Renal pelvis (tissue), 12 donors: Measurements from ENCODE around the gene TMSB4X. TPM values are rescaled to one million over a fixed set of nuclear protein-coding genes. Genes with fewer than 3 reads are reported as not detected.
"Not testable (repeated sequence)": the region's sequence is repeated elsewhere in the genome, so short reads cannot be mapped to it uniquely, and the experiment has no call there.

Source experiments
- DNase-seq: peaks from one replicate; pipeline ENCODE4 v3.0.0-alpha.2; 2013
- long read RNA-seq, 16 experiments: transcript quantifications; one replicate each; lab custom pipeline, GENCODE V29; 2026
- polyA plus RNA-seq, 3 donors: library from polyadenylated mRNA; unstranded; fragments of 120-200 nt; gene quantifications; one replicate each; pipeline ENCODE4 v1.2.1, GENCODE V29; 2013; ENCODE audit not compliant: insufficient read length in 3 of 3

The TMSB4X gene
- polyA plus RNA-seq: 1,000 to 10,000 TPM; 2,484 to 3,513 (median 2,812) TPM
- long read RNA-seq, donor 1, transcript TMSB4X-203 (2 exons, 1,702 nt): minor isoform, 1,918 of 4,914 reads
- long read RNA-seq, donor 1, transcript TMSB4X-204 (3 exons, 628 nt): major isoform, 2,954 of 4,914 reads
- long read RNA-seq, donor 1, partial matches to known transcripts: 14 of 4,914 reads
- long read RNA-seq, donor 1, other reads (novel, unspliced or antisense): 25 of 4,914 reads
- long read RNA-seq, donor 2, transcript TMSB4X-204 (3 exons, 628 nt): major isoform, 3,466 of 5,812 reads
- long read RNA-seq, donor 2, transcript TMSB4X-203 (2 exons, 1,702 nt): minor isoform, 2,278 of 5,812 reads
- long read RNA-seq, donor 2, partial matches to known transcripts: 24 of 5,812 reads
- long read RNA-seq, donor 2, other reads (novel, unspliced or antisense): 41 of 5,812 reads
- long read RNA-seq, donor 3, transcript TMSB4X-204 (3 exons, 628 nt): major isoform, 3,542 of 5,768 reads
- long read RNA-seq, donor 3, transcript TMSB4X-203 (2 exons, 1,702 nt): minor isoform, 2,126 of 5,768 reads
- long read RNA-seq, donor 3, partial matches to known transcripts: 32 of 5,768 reads
- long read RNA-seq, donor 3, other reads (novel, unspliced or antisense): 64 of 5,768 reads
- long read RNA-seq, donor 4, transcript TMSB4X-204 (3 exons, 628 nt): major isoform, 3,846 of 6,572 reads
- long read RNA-seq, donor 4, transcript TMSB4X-203 (2 exons, 1,702 nt): minor isoform, 2,658 of 6,572 reads
- long read RNA-seq, donor 4, partial matches to known transcripts: 19 of 6,572 reads
- long read RNA-seq, donor 4, other reads (novel, unspliced or antisense): 48 of 6,572 reads
- long read RNA-seq, donor 5, transcript TMSB4X-203 (2 exons, 1,702 nt): minor isoform, 771 of 2,769 reads
- long read RNA-seq, donor 5, transcript TMSB4X-204 (3 exons, 628 nt): major isoform, 1,956 of 2,769 reads
- long read RNA-seq, donor 5, partial matches to known transcripts: 12 of 2,769 reads
- long read RNA-seq, donor 5, other reads (novel, unspliced or antisense): 28 of 2,769 reads
- long read RNA-seq, donor 6, transcript TMSB4X-203 (2 exons, 1,702 nt): minor isoform, 1,016 of 3,159 reads
- long read RNA-seq, donor 6, transcript TMSB4X-204 (3 exons, 628 nt): major isoform, 2,115 of 3,159 reads
- long read RNA-seq, donor 6, partial matches to known transcripts: 19 of 3,159 reads
- long read RNA-seq, donor 6, other reads (novel, unspliced or antisense): 8 of 3,159 reads
- long read RNA-seq, donor 7, transcript TMSB4X-203 (2 exons, 1,702 nt): minor isoform, 1,706 of 5,415 reads
- long read RNA-seq, donor 7, transcript TMSB4X-204 (3 exons, 628 nt): major isoform, 3,648 of 5,415 reads
- long read RNA-seq, donor 7, partial matches to known transcripts: 19 of 5,415 reads
- long read RNA-seq, donor 7, other reads (novel, unspliced or antisense): 41 of 5,415 reads
- long read RNA-seq, donor 8, transcript TMSB4X-204 (3 exons, 628 nt): major isoform, 1,598 of 2,788 reads
- long read RNA-seq, donor 8, transcript TMSB4X-203 (2 exons, 1,702 nt): minor isoform, 1,135 of 2,788 reads
- long read RNA-seq, donor 8, partial matches to known transcripts: 13 of 2,788 reads
- long read RNA-seq, donor 8, other reads (novel, unspliced or antisense): 41 of 2,788 reads
- long read RNA-seq, donor 9, transcript TMSB4X-203 (2 exons, 1,702 nt): minor isoform, 2,458 of 6,235 reads
- long read RNA-seq, donor 9, transcript TMSB4X-204 (3 exons, 628 nt): major isoform, 3,684 of 6,235 reads
- long read RNA-seq, donor 9, partial matches to known transcripts: 14 of 6,235 reads
- long read RNA-seq, donor 9, other reads (novel, unspliced or antisense): 77 of 6,235 reads
- long read RNA-seq, donor 10, transcript TMSB4X-203 (2 exons, 1,702 nt): minor isoform, 1,531 of 4,070 reads
- long read RNA-seq, donor 10, transcript TMSB4X-204 (3 exons, 628 nt): major isoform, 2,509 of 4,070 reads
- long read RNA-seq, donor 10, partial matches to known transcripts: 14 of 4,070 reads
- long read RNA-seq, donor 10, other reads (novel, unspliced or antisense): 14 of 4,070 reads
- long read RNA-seq, donor 11, transcript TMSB4X-204 (3 exons, 628 nt): major isoform, 2,189 of 3,253 reads
- long read RNA-seq, donor 11, transcript TMSB4X-203 (2 exons, 1,702 nt): minor isoform, 1,027 of 3,253 reads
- long read RNA-seq, donor 11, partial matches to known transcripts: 11 of 3,253 reads
- long read RNA-seq, donor 11, other reads (novel, unspliced or antisense): 24 of 3,253 reads
- long read RNA-seq, donor 12, transcript TMSB4X-204 (3 exons, 628 nt): major isoform, 3,500 of 5,490 reads
- long read RNA-seq, donor 12, transcript TMSB4X-203 (2 exons, 1,702 nt): minor isoform, 1,942 of 5,490 reads
- long read RNA-seq, donor 12, transcript TMSB4X-202 (3 exons, 767 nt): minor isoform, 5 of 5,490 reads
- long read RNA-seq, donor 12, partial matches to known transcripts: 15 of 5,490 reads
- long read RNA-seq, donor 12, other reads (novel, unspliced or antisense): 28 of 5,490 reads
- long read RNA-seq, donor 13, transcript TMSB4X-203 (2 exons, 1,702 nt): minor isoform, 1,142 of 3,156 reads
- long read RNA-seq, donor 13, transcript TMSB4X-204 (3 exons, 628 nt): major isoform, 1,970 of 3,156 reads
- long read RNA-seq, donor 13, partial matches to known transcripts: 10 of 3,156 reads
- long read RNA-seq, donor 13, other reads (novel, unspliced or antisense): 33 of 3,156 reads
- long read RNA-seq, donor 14, transcript TMSB4X-204 (3 exons, 628 nt): major isoform, 4,956 of 7,357 reads
- long read RNA-seq, donor 14, transcript TMSB4X-203 (2 exons, 1,702 nt): minor isoform, 2,283 of 7,357 reads
- long read RNA-seq, donor 14, partial matches to known transcripts: 35 of 7,357 reads
- long read RNA-seq, donor 14, other reads (novel, unspliced or antisense): 80 of 7,357 reads
- long read RNA-seq, donor 15, transcript TMSB4X-203 (2 exons, 1,702 nt): minor isoform, 2,002 of 5,779 reads
- long read RNA-seq, donor 15, transcript TMSB4X-204 (3 exons, 628 nt): major isoform, 3,711 of 5,779 reads
- long read RNA-seq, donor 15, partial matches to known transcripts: 25 of 5,779 reads
- long read RNA-seq, donor 15, other reads (novel, unspliced or antisense): 39 of 5,779 reads
- long read RNA-seq, donor 16, transcript TMSB4X-203 (2 exons, 1,702 nt): minor isoform, 2,816 of 6,794 reads
- long read RNA-seq, donor 16, transcript TMSB4X-204 (3 exons, 628 nt): major isoform, 3,880 of 6,794 reads
- long read RNA-seq, donor 16, partial matches to known transcripts: 19 of 6,794 reads
- long read RNA-seq, donor 16, other reads (novel, unspliced or antisense): 78 of 6,794 reads

- DNase-seq: peak; percentile 79
Observed at GRCh38 chrX:12974796-12975669, at the start of gene TMSB4X. Gene TMSB4X, plus strand, starts transcription at chrX:12975110.

GRCh38 chrX:12929701-12930100, 45.2 kb upstream of the TMSB4X start:
- DNase-seq: no peak

GRCh38 chrX:12930150-12930549, 44.8 kb upstream of the TMSB4X start:
- no peak for DNase-seq

- no peak for DNase-seq
Observed at GRCh38 chrX:12932244-12932643, 42.7 kb upstream of the TMSB4X start.

GRCh38 chrX:12934850-12935249, 40.1 kb upstream of the TMSB4X start:
- no peak for DNase-seq

GRCh38 chrX:12936947-12937346, 38.0 kb upstream of the TMSB4X start:
- DNase-seq: no peak

- DNase-seq: not testable (repeated sequence)
Observed at GRCh38 chrX:12940471-12940870, 34.4 kb upstream of the TMSB4X start.

GRCh38 chrX:12943592-12943991, 31.3 kb upstream of the TMSB4X start:
- DNase-seq: not testable (repeated sequence)

GRCh38 chrX:12944452-12944851, 30.5 kb upstream of the TMSB4X start:
- DNase-seq: not testable (repeated sequence)

GRCh38 chrX:12945494-12945893, 29.4 kb upstream of the TMSB4X start:
- DNase-seq: no peak

GRCh38 chrX:12946406-12946805, 28.5 kb upstream of the TMSB4X start:
- DNase-seq: no peak

GRCh38 chrX:12946838-12947544, 27.9 kb upstream of the TMSB4X start:
- peak; percentile 52 for DNase-seq

- no peak for DNase-seq
Observed at GRCh38 chrX:12947545-12948235, 27.2 kb upstream of the TMSB4X start.

GRCh38 chrX:12948495-12948894, 26.4 kb upstream of the TMSB4X start:
- DNase-seq: no peak
